Tongue (tissue), 2 donors: ENCODE measurements around the gene LYRM9. TPM values are rescaled to one million over a fixed set of nuclear protein-coding genes. Genes with fewer than 3 reads are reported as not detected.
"Not testable (repeated sequence)": the region's sequence is repeated elsewhere in the genome, so short reads cannot be mapped to it uniquely, and the experiment has no call there.

ENCODE experiments used
- DNase-seq: peaks from one replicate; pipeline ENCODE4 v3.0.0-alpha.2; 2015
- total RNA-seq: library from RNA; depleted of rRNA; stranded (reverse); fragments of >200 nt; gene quantifications from one replicate; pipeline ENCODE4 v1.2.3, GENCODE V29; 2014

LYRM9 gene
- total RNA-seq, 1 donor from 2014 or later: 26.5 TPM

DNA sequence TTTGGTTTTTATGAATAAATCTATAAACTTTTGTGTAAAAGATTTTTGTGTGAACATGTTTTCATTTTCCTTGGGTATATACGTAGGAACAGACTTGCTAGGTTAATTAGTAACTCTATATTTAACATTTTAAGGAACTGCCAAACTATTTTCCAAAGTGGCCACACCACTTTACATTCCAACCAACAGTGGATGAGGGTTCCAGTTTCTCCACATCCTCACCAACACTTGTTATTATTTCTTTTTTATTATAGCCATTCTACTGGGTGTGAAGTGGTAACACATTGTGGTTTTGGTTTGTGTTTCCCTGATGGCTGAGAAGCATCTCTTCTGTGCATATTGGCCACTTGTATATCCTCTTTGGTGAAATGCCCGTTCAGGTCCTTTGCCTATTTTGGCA, 20.0 kb downstream of the LYRM9 start:
- DNase-seq: no peak

DNA sequence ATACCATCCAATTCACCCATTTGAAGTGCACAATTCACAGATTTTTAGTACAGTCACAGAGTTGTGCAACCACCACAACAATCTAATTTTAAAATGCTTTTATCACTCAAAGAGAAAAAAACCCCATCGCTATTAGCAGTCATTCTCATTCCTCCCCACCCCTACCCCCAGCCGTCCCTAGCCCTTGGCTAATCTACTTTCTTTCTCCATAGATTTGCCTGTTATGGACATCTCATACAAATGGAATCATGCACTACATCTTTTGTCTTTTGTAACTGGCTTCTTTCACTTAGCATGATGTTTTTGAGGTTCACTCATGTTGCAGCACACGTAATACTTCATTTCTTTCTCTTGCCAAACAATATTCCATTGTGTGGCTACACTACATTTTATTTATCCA, 20.4 kb downstream of the LYRM9 start:
- DNase-seq: no peak

DNA sequence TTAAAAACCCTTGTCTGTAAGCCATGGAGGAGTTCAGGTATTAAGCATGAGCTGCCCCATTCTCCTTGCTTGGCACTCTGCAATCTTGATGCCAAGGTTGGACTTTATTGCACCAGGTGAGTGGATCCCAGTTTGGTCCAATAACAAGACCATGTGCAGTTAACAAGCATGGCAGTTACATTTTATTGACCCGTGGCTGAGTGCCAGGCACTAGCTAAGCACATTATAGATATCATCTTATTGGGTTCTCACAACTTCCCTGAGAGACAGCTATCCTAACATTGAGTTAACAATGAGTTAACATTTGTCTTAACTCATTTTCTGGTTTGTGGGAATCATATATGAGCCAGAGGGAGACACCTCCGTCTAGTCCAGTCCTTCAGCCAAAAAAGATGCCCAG, 21.8 kb downstream of the LYRM9 start:
- DNase-seq: no peak

DNA sequence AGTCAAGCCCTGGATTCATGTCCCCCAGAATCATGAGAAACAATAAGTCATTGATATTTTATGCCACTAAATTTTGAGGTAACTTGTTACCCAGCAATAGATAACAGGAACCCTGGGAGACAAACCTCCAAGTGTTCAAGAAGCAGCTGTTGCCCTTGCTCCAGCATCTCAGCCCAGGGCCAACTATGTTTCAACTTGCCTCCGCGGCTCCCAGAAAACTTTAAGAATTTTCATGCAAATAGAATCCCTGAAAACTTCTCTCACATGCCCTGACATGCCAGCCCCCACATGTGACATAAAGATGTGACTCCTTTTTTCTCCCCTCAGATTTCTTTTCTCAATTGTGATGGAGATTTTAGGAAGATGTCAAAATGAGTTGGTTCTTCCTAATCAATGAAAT, 22.8 kb downstream of the LYRM9 start:
- DNase-seq: no peak

DNA sequence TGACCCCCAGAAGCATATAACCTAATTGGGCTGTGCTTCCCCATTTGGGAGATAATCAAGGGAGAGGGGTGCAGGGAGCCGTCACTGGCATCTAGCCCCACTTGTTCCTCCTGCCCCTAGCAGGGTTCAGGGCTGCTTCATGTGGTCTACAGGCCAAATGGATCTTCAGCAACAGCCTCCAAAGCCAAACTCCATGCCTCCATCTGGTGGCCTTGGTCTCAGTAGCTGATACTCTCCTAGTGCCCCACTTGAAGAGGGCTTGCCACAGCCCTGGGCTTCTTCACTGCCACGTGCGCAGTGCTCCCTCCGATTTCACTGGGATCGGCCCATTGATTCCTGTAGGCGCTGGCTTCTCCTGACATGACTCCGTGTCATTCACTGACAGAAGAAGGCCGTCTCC, 24.6 kb downstream of the LYRM9 start:
- DNase-seq: no peak

DNA sequence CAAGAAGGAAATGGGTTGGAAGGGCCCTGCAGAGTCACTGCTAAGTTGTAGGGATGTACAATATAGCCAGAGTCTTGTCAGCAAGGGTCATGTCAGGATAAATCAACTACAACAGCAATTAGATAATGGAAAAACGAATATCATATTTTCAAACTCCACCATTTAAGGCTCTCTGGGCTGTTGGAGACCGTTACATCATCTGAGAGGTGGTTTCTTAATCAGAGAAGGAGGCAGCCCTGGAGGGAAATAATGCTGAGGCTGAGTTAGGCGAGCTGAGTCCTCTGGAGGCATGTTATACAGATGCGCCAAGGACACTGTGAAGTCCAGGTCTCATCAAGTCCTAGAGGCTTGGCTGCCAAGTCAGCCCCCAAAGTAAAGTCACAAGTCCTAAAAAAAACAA, 30.3 kb downstream of the LYRM9 start:
- DNase-seq: no peak

DNA sequence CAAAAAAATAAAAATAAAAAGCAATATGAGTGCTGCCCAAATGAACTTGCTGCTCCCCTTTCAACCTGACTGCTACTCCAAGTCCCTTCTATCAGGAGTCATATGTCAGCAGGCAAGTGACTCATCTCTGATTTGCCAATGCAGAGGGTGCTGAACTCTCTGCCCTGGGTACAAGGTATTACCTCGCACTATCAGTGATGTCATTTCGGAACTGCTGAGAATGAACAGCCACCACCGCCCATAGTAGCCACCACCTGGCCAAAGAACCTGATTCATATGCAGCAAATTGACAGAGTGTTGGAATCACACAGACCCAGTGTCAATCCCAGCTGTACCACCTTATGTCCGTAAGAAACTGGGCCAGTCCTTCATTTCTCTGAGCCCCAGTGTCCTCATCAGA, 31.2 kb downstream of the LYRM9 start:
- DNase-seq: no peak

DNA sequence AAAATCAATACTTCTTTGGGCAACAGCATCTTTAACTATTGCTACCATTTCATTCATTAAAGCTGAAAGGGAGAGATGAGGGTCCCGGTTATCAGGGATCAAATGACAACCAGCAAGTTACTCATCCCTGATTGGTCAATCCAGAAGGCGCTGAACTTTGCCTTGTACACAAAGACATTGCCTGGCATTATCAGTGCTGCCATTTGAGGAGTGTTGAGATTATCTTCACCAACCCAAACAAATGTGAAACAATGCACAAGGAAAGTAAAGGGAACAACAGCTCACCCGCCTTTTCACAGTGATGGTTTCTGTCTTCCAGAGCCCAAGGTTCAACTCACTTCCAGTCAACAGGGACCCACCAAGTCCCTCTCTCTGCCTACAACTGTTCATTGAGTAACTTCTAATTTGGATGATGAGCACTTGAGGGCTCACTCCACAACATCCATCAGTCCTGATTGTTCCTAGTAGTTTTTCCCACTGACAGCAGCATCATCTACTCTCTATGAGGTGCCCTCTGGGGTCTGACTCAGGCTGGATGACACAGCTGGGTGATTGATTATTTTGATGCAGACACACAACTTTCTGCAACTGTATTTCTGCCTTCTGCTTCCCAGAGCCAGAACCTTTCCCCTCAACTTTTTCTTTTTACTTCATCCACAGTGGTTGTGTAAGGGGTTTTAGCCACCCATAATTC, 32.0 kb downstream of the LYRM9 start:
- DNase-seq: no peak

DNA sequence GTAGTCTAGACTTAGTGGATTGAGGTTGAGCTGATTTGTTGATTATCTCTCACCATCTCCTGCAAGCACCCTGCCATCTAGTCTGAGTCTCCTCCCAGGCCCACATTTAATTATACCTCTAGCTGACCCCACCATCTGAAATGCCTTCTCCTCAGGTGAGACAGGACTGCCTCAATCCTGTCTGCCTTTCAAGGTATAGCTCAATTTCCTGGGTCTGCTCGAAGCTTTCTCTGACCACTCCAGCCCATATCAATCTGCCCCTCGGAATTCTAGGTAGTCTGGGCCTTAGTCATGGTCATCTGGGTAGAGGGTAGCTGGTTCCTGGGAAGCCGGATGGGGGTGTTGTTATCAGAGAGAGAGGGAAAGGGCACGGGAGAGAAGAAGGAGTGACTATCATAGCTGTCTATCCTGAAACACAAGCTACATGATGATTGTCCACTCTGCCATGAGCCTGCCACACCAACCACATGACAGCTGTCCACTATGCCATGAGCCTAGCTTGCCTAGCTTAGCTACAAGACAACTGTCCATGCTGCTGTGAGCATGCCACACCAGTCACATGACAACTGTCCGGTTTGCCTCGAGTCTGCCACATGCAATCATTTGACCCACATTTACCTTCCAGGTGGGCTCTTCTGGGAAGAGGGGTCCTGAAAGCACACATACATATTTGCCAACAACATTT, 34.4 kb downstream of the LYRM9 start:
- no peak for DNase-seq

DNA sequence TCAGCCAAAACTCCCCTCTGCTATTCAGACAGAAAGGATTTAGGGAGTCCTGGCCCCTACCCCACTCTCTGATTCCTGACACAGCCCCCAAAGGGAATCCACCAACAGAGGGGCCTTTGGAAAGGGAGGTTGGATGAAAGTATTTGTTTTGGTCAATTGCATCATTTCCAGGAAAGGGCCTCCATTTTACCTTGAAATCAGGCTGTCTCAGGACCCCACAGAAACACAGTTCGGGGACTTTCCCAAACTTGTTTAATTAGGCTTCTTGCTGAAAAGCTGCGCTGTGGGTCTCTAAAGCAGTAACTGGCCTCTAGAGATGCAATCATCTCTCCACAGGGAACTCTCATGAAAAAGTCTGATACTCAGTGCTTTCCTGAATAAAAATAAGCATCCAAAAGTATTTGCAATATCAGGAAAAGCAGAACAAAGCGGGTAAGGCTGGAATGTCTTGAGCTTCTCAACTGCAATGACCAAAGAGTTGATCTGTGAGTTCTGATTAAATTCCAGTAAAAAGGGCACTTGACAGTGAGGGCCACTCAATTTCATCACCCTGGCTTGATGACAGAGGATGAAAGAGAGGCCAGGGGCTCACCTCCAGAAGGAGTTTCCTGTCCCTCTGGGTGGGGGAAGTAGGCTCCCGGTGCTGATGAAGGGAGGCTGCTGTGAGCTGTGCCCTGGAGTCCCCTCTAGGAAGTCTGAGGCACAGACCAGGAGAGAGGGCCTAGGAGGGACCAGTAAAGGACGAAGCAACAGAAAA, 36.3 kb downstream of the LYRM9 start:
- DNase-seq: no peak

DNA sequence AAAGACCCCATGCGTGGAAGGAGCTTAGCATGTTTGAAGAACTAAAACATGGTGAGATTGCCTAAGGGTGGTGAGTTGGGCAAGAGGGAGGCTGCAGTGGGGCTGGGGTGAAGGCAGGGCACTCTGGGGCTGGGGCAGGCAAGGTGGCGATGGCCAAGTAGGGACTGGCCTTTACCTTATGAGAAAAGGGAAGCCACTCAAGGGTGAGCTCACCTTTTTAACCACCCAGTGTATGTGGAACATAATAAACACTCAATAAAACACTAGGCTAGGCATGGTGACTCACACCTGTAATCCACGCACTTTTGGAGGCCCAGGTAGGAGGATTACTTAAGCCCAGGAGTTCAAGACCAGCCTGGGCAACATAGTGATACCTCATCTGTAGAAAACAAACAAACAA, 37.7 kb downstream of the LYRM9 start:
- no peak for DNase-seq

DNA sequence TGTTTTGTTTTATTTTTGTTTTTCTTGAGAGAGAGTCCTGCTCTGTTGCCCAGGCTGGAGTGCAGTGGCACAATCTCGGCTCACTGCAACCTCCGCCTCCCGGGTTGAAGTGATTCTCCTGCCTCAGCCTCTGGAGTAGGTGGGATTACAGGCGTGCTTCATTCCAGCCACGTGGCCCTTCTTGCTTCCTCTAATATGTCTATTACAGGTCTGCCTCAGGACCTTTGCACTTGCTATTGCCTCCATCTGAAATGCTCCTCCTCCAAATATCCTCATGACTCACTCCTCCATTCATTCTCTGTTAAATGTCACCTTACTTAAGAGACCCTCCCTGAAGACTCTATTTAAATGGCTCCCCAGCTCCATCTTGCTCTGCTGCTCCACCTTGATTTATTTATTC, 39.0 kb downstream of the LYRM9 start:
- no peak for DNase-seq

DNA sequence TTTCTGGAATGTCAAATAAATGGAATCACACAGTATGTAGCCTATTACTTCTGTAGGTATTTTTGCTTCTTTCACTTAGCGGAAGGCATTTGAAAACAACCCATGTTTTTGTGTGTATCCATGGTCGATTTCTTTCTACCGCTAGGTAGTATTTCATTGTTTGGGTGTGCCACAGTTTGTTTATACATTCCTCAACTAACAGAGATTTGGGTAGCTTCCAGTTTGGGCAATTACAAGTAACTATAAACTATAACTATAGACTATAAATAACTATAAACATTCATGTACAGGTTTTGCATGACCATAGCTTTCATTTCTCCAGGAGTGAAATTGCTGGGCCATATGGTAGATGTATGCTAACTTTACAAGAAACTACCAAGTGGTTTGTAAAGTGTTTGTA, 40.1 kb downstream of the LYRM9 start:
- DNase-seq: no peak

DNA sequence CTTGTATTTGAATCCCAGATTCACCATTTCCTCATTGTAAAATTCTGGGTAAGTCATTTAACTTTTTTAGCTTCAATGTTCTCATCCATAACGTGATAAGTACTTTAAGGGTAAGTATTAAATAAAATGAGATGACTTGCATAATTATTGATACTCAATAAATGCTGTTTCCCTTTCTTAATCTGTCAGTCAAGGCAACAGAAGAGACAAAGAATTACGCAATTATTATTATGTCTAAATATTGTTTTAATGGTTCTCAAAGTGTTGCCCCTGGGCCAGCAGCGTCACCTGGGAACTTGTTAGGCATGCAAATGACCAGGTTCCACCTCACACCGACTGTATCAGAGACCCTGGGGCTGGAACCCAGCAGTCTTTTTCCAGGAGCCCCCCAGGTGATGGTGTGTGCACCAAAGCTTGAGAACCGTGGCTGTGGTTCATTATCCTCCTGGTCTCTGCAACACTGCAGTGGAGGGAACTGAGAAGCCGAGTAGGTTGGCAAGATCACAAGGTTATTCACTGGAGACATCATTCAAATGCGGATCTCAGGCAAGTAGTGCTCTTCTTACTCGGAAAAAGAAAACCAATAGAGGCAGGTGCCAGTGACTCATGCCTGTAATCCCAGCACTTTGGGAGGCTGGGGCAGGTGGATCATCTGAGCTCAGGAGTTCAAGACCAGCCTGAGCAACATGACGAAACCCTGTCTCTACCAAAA, 43.5 kb downstream of the LYRM9 start:
- DNase-seq: peak; percentile 41

DNA sequence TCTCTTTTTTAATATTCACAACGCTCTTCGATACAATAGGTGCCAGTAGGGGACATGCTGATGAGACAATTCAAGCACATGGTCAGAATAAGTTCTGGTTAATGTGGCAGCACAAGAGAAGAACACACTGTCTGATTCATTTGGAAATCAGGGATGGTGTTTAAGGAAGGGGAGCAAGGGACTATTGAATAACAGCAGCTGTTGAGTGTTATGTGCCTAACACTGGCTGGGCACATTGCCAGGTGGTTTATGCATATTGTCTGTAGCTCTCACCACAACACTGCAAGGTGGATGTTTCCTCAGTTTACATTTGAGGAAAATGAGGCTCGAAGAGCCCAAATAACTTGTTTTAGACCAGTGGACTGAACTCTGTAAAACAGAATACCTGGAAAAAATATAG, 44.2 kb downstream of the LYRM9 start:
- DNase-seq: peak; percentile 92

DNA sequence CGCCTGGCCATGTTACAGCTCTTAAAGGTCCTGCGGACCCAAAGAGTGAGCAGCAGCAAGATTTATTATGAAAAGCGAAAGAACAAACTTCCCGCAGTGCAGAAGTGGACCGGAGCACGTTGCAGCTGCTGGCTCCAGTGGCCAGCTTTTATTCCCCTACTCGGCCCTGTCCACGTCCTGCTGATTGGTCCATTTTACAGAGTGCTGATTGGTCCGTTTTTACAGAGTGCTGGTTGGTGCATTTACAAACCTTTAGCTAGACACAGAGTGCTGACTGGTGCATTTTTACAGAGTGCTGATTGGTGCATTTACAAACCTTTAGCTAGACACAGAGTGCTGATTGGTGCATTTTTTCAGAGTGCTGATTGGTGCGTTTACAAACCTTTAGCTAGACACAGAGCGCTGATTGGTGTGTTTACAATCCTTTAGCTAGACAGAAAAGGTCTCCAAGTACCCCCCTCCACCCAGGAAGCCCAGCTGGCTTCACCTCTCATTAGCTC, 46.3 kb downstream of the LYRM9 start:
- DNase-seq: not testable (repeated sequence)

DNA sequence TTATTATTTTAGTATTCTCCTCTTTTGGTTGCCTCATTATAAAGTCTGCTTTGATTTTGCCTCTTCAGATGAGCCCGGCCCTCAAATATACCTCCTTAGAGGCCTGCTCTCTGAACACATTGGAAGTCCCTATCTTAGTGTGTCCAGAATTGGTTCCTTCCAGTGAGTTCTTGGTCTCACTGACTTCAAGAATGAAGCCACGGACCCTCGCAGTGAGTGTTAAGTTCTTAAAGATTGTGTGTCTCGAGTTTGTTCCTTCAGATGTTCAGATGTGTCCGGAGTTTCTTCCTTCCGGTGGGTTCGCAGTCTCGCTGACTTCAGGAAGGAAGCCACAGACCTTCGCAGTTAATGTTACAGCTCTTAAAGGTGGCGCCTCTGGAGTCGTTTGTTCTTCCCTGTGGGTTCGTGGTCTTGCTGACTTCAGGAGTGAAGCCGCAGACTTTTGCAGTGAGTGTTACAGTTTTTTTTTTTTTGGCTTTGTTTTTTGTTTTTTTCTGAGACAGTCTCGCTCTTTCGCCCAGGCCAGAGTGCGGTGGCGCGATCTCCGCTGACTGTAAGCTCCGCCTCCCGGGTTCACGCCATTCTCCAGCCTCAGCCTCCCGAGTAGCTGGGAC, 47.0 kb downstream of the LYRM9 start:
- no peak for DNase-seq

DNA sequence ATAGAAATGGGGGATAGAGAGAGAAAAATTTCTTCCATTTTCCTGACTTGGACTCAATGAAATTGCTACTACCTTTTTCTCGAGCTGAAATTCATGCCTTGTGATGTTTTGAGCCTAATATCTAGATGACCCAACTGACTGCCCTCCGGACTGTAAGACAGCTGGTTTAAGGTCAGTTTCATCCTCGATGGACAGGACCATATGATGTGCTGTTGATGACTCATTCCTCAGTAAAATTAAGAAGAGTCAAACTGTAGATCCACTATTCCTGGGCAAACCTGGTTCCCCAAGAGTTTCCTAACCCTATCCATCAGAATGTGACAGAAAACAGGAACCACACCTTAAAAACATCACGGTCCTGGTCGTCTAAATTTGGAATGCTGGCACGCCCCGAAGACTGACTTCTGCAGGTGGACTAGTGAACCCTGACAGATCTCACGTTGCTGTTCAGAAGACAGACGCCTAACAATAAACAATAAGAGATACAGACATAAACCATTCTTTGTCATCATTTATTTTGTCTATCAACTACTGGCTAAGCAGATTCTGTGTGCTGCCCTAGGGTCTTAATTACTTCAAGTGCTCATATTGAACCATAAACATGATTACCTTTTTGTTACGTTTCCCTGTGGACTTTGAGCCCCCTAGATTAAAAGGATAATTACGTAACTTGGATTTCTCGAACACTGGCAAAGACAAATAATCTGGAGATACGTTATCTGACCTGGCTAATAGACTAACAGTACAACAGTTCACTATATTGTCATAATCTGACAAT, 47.7 kb downstream of the LYRM9 start:
- peak; percentile 30 for DNase-seq

DNA sequence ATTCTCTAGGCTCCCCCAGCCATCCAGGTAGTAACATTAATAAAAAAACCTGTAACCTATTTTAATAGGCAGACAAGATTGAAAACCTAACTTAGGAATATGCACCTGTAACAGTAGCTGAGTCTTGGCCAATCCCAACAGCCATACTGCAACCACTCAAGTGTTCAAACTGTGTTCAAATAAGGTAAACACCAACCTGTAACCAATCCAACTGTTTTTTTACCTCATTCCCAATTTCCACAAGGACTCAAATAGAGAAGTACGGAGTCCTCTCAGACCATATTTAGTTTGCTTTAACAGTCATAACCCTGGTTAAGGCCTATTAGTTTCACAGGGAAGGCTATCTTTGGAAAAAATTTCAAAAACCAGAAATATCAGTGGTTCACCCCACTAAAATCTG, 52.5 kb downstream of the LYRM9 start:
- DNase-seq: no peak

DNA sequence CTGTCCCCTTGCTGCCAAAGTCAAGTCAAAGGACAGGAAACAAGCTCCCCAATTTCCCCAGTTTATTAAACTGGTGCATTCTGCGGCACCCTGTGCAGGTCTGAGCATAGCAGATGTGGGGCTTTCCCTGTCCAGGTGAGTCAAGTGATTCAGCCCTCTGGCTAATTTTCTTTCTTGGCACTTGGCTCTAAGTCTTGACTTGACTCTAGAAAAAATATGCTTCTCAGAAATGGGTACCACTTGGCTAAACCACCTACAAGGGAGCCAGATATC, 52.8 kb downstream of the LYRM9 start:
- DNase-seq: not testable (repeated sequence)

DNA sequence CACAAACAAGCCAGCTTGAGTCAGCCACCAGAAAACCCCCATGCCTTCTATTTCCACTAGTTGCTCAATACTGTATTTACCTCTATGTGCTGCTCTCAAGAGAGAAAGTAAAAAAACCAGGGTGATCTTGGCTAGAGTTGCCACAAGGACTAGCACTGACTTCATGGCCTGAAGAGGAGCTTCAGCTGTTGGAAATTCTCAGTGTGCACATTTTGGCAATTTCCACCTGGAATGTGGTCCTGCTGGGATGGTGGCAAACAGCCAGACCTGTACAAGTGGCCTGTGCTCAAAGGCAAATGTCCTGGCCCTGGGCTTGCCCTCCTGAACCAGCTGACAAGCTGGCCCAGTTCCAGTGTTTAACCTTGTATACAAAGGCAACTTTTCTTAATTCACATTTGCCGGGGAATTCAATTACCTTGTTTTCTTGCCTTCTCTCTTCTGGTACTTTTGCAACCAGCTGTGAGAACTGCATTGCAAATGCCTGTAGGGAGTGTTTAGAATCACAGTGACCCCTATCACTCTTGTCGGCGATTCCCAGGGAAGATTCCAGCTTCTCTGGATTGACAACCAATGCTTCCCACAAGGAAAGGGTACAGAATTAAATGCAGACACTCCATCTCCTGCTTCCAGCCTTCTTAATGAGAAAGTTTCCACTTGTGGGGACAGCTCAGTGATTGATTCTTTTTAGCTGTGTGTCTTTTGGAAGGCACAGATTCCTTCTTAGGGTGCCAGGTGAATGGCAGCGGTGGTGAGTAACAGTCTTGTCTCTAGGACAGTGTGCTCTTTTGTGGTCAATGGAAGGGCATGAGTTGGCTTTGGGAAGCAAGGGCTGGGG, 53.4 kb downstream of the LYRM9 start:
- peak; percentile 61 for DNase-seq
